ENCODE measurements around the gene STK24. TPM values are rescaled to one million over a fixed set of nuclear protein-coding genes. Genes with fewer than 3 reads are reported as not detected.

The STK24 gene
- total and polyA plus RNA-seq, 2 of the 8 experiments (the other 6 are each of a cell fraction or from before 2014, with no cell fraction given), result 62.8 to 143 TPM

- H2BK20ac ChIP-seq (ENCODE audit: low read length), result no peak overlapping the region
- peaks cover 8 to 12% of the 10 kb centered on the region in 2 experiments for H4K20me1 ChIP-seq (replicated peaks in 1 of 2; ENCODE audit: control insufficient read depth in 1 of 2, insufficient read depth in 2 of 2, low read length in 2 of 2)
- H3K9me3 ChIP-seq (ENCODE audit: insufficient read depth in 2 of 2, low read depth in 1 of 2, low read length in 1 of 2), result no peaks in the 10 kb centered on the region
- H3K27me3 ChIP-seq (replicated peaks in 1 of 4; ENCODE audit: control insufficient read depth in 3 of 4, extremely low read depth in 1 of 4, insufficient read depth in 3 of 4, low read length in 3 of 4), result no peaks in the 10 kb centered on the region
- H3K23me2 ChIP-seq (ENCODE audit: low read depth, low read length), result no peaks in the 10 kb centered on the region
- H3K79me2 ChIP-seq (ENCODE audit: control insufficient read depth in 1 of 2, insufficient read depth in 2 of 2, low read length in 2 of 2), result no peaks in the 10 kb centered on the region
- TF ChIP-seq YY1 (IDR thresholded peaks at IDR 0.05; ENCODE audit: low read depth, low read length) (peak; percentile 77; the same call in 1 of the 2 replicates), POU5F1 (IDR thresholded peaks at IDR 0.05; ENCODE audit: low read depth, low read length) (0 out of 2 replicates have a peak, but pooled peaks have one; percentile 11), RAD21 (IDR thresholded peaks at IDR 0.05 in 1 of 2, conservative IDR thresholded peaks at IDR 0.05 in 1 of 2; ENCODE audit: low read depth in 2 of 2, low read length in 2 of 2) (peak; percentile 50 to 66), KDM1A (IDR thresholded peaks at IDR 0.05; ENCODE audit: borderline replicate concordance, low read length) (no peak), POLR2A (IDR thresholded peaks at IDR 0.05; ENCODE audit: control extremely low read depth in 1 of 2, low read depth in 2 of 2, low read length in 2 of 2) (no peak; a peak in 1 of 3 replicates), CREB1 (IDR thresholded peaks at IDR 0.05) (peak; percentile 23; the same call in 1 of the 2 replicates), CTCF (IDR thresholded peaks at IDR 0.05; ENCODE audit: control extremely low read depth in 1 of 3, insufficient read depth in 1 of 3, low read depth in 1 of 3, low read length in 3 of 3) (peak in 2 of 3 experiments; percentile 81 to 82; a peak in 3 of 4 replicates)
- ChIA-PET POLR2A (ENCODE audit: partially characterized antibody) (interaction anchor here (2.9 kb wide), 1 partner anchor 129 kb away, joined by 11 read pairs; the partner anchor contains the start of gene STK24), CTCF (ENCODE audit: partially characterized antibody) (interaction anchor here (0.6 to 6.7 kb wide), 51 partner anchors 9 to 1033 kb away, joined by 3 to 115 read pairs (median 3); no protein-coding TSS in a partner anchor)
- no peak overlapping the region for H2BK120ac ChIP-seq (replicated peaks; ENCODE audit: low read depth, low read length)
- no peak overlapping the region for H4K91ac ChIP-seq (replicated peaks; ENCODE audit: insufficient read length, low read length)
- H3K4me1 ChIP-seq (replicated peaks in 1 of 4; ENCODE audit: control insufficient read depth in 3 of 4, insufficient read depth in 4 of 4, low read length in 3 of 4), result peaks cover 7 to 21% (median 10%) of the 10 kb centered on the region in 4 experiments
- H4K5ac ChIP-seq (ENCODE audit: insufficient read length, low read depth, low read length), result no peak overlapping the region
- no peak overlapping the region for H2AFZ ChIP-seq (ENCODE audit: low read length)
- no peak overlapping the region for H2AK5ac ChIP-seq (ENCODE audit: low read depth, low read length)
- peak in 1 of 2 experiments; percentile 85 for DNase-seq (ENCODE audit: low read depth in 1 of 2, low spot score in 2 of 2)
- no peak overlapping the region for H3K23ac ChIP-seq (ENCODE audit: insufficient read length)
- no peak overlapping the region for H2BK15ac ChIP-seq (ENCODE audit: low read length)
- no peak overlapping the region for H3K27ac ChIP-seq (ENCODE audit: low read depth, low read length)
- no peak overlapping the region for H3K56ac ChIP-seq (replicated peaks; ENCODE audit: insufficient read length, low read depth, low read length)
- no peak overlapping the region for H2BK5ac ChIP-seq (ENCODE audit: low read depth, low read length)
- H4K8ac ChIP-seq (ENCODE audit: extremely low read depth, insufficient read depth, low read length), result no peak overlapping the region; the same call in 1 of the 2 replicates
- H3K9ac ChIP-seq (replicated peaks in 1 of 4; ENCODE audit: extremely low read depth in 1 of 4, low read depth in 3 of 4, low read length in 3 of 4), result no peak overlapping the region
- peaks cover 4 to 43% (median 5%) of the 10 kb centered on the region in 4 experiments; a peak in 6 of 8 replicates for H3K36me3 ChIP-seq (ENCODE audit: control insufficient read depth in 2 of 4, insufficient read depth in 4 of 4, low read length in 3 of 4)
- H3K4me2 ChIP-seq (ENCODE audit: insufficient read depth in 1 of 2, low read depth in 2 of 2, low read length in 2 of 2), result no peak overlapping the region
- no peak overlapping the region for H3K4ac ChIP-seq (replicated peaks; ENCODE audit: insufficient read length, low read depth, low read length)
- H3K14ac ChIP-seq (ENCODE audit: insufficient read length), result no peak overlapping the region
- peak; percentile 45 for FAIRE-seq
- no peak overlapping the region for H3K18ac ChIP-seq (ENCODE audit: extremely low read depth, low read length)
- no peak overlapping the region for H3K4me3 ChIP-seq (ENCODE audit: extremely low read depth in 1 of 4, insufficient read depth in 2 of 4, low read depth in 3 of 4, low read length in 4 of 4)
- WGBS, 2 experiments (ENCODE audit: extremely low coverage in 1 of 2, insufficient coverage in 1 of 2, insufficient read length in 1 of 2, insufficient replicate concordance in 2 of 2, low coverage in 1 of 2, low lambda C conversion rate in 2 of 2, missing lambda C conversion rate in 1 of 2), result 71% methylated on average over 28 of the region's 28 CpGs; no CpG with 5 or more reads in 1 of the 2 experiments
- H2BK12ac ChIP-seq (ENCODE audit: low read depth, low read length), result no peak overlapping the region
- no peaks in the 10 kb centered on the region; the same call in 1 of the 2 replicates for H3K79me1 ChIP-seq (ENCODE audit: low read depth, low read length)
Observed at GRCh38 chr13:98447881-98448641, 128.8 kb downstream of the STK24 start.
